HCT116 (cell line): ENCODE results near the gene CNNM4. TPM values are rescaled to one million over a fixed set of nuclear protein-coding genes. Genes with fewer than 3 reads are reported as not detected.

Experiments used
- ATAC-seq: fragments of 200-7000 bp; cut with Tn5 transposase; 2 replicates; pipeline ENCODE4 v1.9.1; 2020; ENCODE audit warnings: mild to moderate bottlenecking, moderate library complexity
- BruUV-seq: library from RNA; stranded (reverse); fragments of 400-500 nt; replicated peaks from 2 replicates; lab custom pipeline; 2021; lab: Mats Ljungman, UMichigan
- CTCF ChIA-PET: fragments of 300-600 bp; sonication (Branson Sonifier 250); formaldehyde crosslinking; loops from one replicate; lab custom pipeline; 2021; ENCODE audit warnings: antibody characterized with exemption; lab: Charles Lee
- POLR2A ChIA-PET: fragments of 300-600, 350-600 bp; sonication (Branson Sonifier 250); formaldehyde crosslinking; loops from one replicate; lab custom pipeline; 2021; ENCODE audit warnings: antibody characterized with exemption; lab: Charles Lee
- RAD21 ChIA-PET, 2 experiments: fragments of 300-600 bp; sonication (Branson Sonifier 250); formaldehyde crosslinking; loops; one replicate each; lab custom pipeline; 2023; ENCODE audit warnings: low total read pairs in 2 of 2; ENCODE audit not compliant: uncharacterized antibody in 2 of 2, unreplicated experiment in 2 of 2, low non-redundant PET in 1 of 2; lab: Charles Lee
- DNase-seq: peaks from one replicate; pipeline ENCODE4 v3.0.0-alpha.2; 2010; ENCODE audit warnings: low read depth, low spot score
- H2AFZ ChIP-seq: fragments of 200-600 bp; shearing (Covaris generic), sonication (generic); 2 replicates; pipeline ENCODE4 v1.6.1; 2017; ENCODE audit warnings: low read depth, mixed run types, mixed read lengths, antibody characterized with exemption, low read length; ENCODE audit not compliant: poor library complexity, severe bottlenecking
- H3K27ac ChIP-seq: 2 replicates; pipeline ENCODE4 v1.5.1; 2012; ENCODE audit warnings: low read depth, low read length
- H3K27me3 ChIP-seq: fragments of 200-600 bp; sonication (generic); 2 replicates; pipeline ENCODE4 v1.6.1; 2016; ENCODE audit warnings: mixed run types, low read length, mixed read lengths; ENCODE audit not compliant: insufficient read depth
- H3K36me3 ChIP-seq, 2 experiments: fragments of 200-500 bp in 1 of 2; fragments of 200-600 bp in 1 of 2; sonication (Bioruptor generic) in 1 of 2; sonication (generic) in 1 of 2; 2 replicates each; pipeline versions ENCODE4 v1.5.1 to v1.6.1; 2014 to 2016; ENCODE audit warnings: low read length in 2 of 2, inconsistent platforms in 1 of 2, mixed read lengths in 1 of 2, mixed run types in 1 of 2; ENCODE audit not compliant: insufficient read depth in 2 of 2, control insufficient read depth in 1 of 2
- H3K4me1 ChIP-seq, 2 experiments: fragments of 200-600 bp in 1 of 2; sonication (generic) in 1 of 2; 2 replicates each; pipeline versions ENCODE4 v1.5.1 to v1.6.1; 2012 to 2017; ENCODE audit warnings: low read length in 2 of 2, inconsistent platforms in 1 of 2, mild to moderate bottlenecking in 1 of 2, mixed read lengths in 1 of 2, mixed run types in 1 of 2, moderate library complexity in 1 of 2; ENCODE audit not compliant: insufficient read depth in 2 of 2, control insufficient read depth in 1 of 2
- H3K4me2 ChIP-seq: fragments of 200-600 bp; sonication (generic); 2 replicates; pipeline ENCODE4 v1.6.1; 2017; ENCODE audit warnings: mixed run types, low read length, mixed read lengths
- H3K4me3 ChIP-seq, 2 experiments: fragments of 200-600 bp in 1 of 2; sonication (generic) in 1 of 2; replicated peaks in 1 of 2; 2 replicates each; pipeline ENCODE4 v1.5.1; 2011 to 2016; ENCODE audit warnings: low read length in 2 of 2, control low read depth in 1 of 2, low read depth in 1 of 2, mild to moderate bottlenecking in 1 of 2, mixed read lengths in 1 of 2, mixed run types in 1 of 2
- H3K79me2 ChIP-seq: fragments of 200-600 bp; sonication (generic); 2 replicates; pipeline ENCODE4 v1.6.1; 2017; ENCODE audit warnings: mild to moderate bottlenecking, mixed run types, low read length, moderate library complexity, mixed read lengths; ENCODE audit not compliant: insufficient read depth
- H3K9ac ChIP-seq: fragments of 200-600 bp; sonication (generic); 2 replicates; pipeline ENCODE4 v1.6.1; 2016; ENCODE audit warnings: low read length, mixed read lengths
- H3K9me2 ChIP-seq: fragments of 200-600 bp; sonication (generic), shearing (Covaris generic); 2 replicates; pipeline ENCODE4 v1.6.1; 2017; ENCODE audit warnings: mixed run types, mild to moderate bottlenecking, moderate library complexity; ENCODE audit not compliant: insufficient read depth
- H3K9me3 ChIP-seq, 2 experiments: fragments of 200-500 bp in 1 of 2; fragments of 200-600 bp in 1 of 2; sonication (Bioruptor generic) in 1 of 2; sonication (generic) in 1 of 2; 2 replicates each; pipeline ENCODE4 v1.6.1; 2014 to 2017; ENCODE audit warnings: low read length in 2 of 2, mixed read lengths in 2 of 2, inconsistent platforms in 1 of 2, low read depth in 1 of 2, mild to moderate bottlenecking in 1 of 2, mixed run types in 1 of 2, moderate library complexity in 1 of 2; ENCODE audit not compliant: control insufficient read depth in 1 of 2, insufficient read depth in 1 of 2
- H4K20me1 ChIP-seq: fragments of 200-600 bp; sonication (generic), shearing (Covaris generic); 2 replicates; pipeline ENCODE4 v1.6.1; 2017; ENCODE audit warnings: mixed run types, mild to moderate bottlenecking, moderate library complexity; ENCODE audit not compliant: insufficient read depth
- CBX3 ChIP-seq: IDR thresholded peaks from 2 replicates; pipeline ENCODE4 v1.6.1; 2012; ENCODE audit warnings: low read depth
- CEBPB ChIP-seq: IDR thresholded peaks from 2 replicates; pipeline ENCODE4 v1.6.1; 2012; ENCODE audit warnings: low read depth
- ELF1 ChIP-seq: IDR thresholded peaks from 2 replicates; pipeline ENCODE4 v1.6.1; 2012; ENCODE audit warnings: low read depth, borderline replicate concordance
- FOSL1 ChIP-seq: IDR thresholded peaks from 2 replicates; pipeline ENCODE4 v1.6.1; 2012; ENCODE audit warnings: low read depth
- JUND ChIP-seq: IDR thresholded peaks from 2 replicates; pipeline ENCODE4 v1.6.1; 2012
- POLR2A ChIP-seq: IDR thresholded peaks from 2 replicates; pipeline ENCODE4 v1.7.0; 2011; ENCODE audit warnings: borderline replicate concordance; ENCODE audit not compliant: insufficient read depth, insufficient read length; ENCODE audit errors: extremely low read depth
- POLR2AphosphoS5 ChIP-seq: IDR thresholded peaks from 2 replicates; pipeline ENCODE4 v1.6.1; 2011; ENCODE audit warnings: mild to moderate bottlenecking, low read depth, low read length, moderate library complexity
- SIN3A ChIP-seq: IDR thresholded peaks from 2 replicates; pipeline ENCODE4 v1.6.1; 2012; ENCODE audit warnings: low read depth
- SP1 ChIP-seq: IDR thresholded peaks from 2 replicates; pipeline ENCODE4 v1.6.1; 2012; ENCODE audit warnings: low read depth
- SRF ChIP-seq: IDR thresholded peaks from 2 replicates; pipeline ENCODE4 v1.6.1; 2012; ENCODE audit warnings: low read depth
- TCF7L2 ChIP-seq: IDR thresholded peaks from 2 replicates; pipeline ENCODE4 v1.7.0; 2011; ENCODE audit warnings: borderline replicate concordance, inconsistent platforms; ENCODE audit not compliant: insufficient read depth, insufficient read length; ENCODE audit errors: extremely low read depth
- YY1 ChIP-seq: IDR thresholded peaks from 2 replicates; pipeline ENCODE4 v1.6.1; 2011; ENCODE audit warnings: low read length, low read depth, moderate library complexity, mild to moderate bottlenecking; ENCODE audit not compliant: insufficient replicate concordance; ENCODE audit errors: extremely low read depth
- ZFX ChIP-seq: fragments of 450-650 bp; IDR thresholded peaks from 2 replicates; pipeline ENCODE4 v1.6.1; 2017
- intact Hi-C: fragments of 100-400 bp; cut with micrococcal nuclease; formaldehyde crosslinking; loops from 2 replicates; pipeline ENCODE4 v1.10.0; 2022
- total RNA-seq: library from RNA; stranded (reverse); gene quantifications from one replicate; pipeline ENCODE4 v1.2.1, GENCODE V29; 2021; ENCODE audit not compliant: unreplicated experiment
- TF ChIP-seq, protein P1 (sequence below): IDR thresholded peaks from 2 replicates; pipeline ENCODE4 v1.6.1; 2012; ENCODE audit warnings: low read depth
- TF ChIP-seq, protein P2 (sequence below): IDR thresholded peaks from 2 replicates; pipeline ENCODE4 v1.6.1; 2012
- TF ChIP-seq, protein P3 (sequence below): IDR thresholded peaks from 2 replicates; pipeline ENCODE4 v1.6.1; 2011; ENCODE audit warnings: mild to moderate bottlenecking, low read length, moderate library complexity; ENCODE audit not compliant: insufficient replicate concordance; ENCODE audit errors: extremely low read depth
- TF ChIP-seq, protein P4 (sequence below): IDR thresholded peaks from 2 replicates; pipeline ENCODE4 v1.6.1; 2012

The CNNM4 gene
- total RNA-seq, 1 experiment from 2014 or later, result 7.9 TPM

DNA sequence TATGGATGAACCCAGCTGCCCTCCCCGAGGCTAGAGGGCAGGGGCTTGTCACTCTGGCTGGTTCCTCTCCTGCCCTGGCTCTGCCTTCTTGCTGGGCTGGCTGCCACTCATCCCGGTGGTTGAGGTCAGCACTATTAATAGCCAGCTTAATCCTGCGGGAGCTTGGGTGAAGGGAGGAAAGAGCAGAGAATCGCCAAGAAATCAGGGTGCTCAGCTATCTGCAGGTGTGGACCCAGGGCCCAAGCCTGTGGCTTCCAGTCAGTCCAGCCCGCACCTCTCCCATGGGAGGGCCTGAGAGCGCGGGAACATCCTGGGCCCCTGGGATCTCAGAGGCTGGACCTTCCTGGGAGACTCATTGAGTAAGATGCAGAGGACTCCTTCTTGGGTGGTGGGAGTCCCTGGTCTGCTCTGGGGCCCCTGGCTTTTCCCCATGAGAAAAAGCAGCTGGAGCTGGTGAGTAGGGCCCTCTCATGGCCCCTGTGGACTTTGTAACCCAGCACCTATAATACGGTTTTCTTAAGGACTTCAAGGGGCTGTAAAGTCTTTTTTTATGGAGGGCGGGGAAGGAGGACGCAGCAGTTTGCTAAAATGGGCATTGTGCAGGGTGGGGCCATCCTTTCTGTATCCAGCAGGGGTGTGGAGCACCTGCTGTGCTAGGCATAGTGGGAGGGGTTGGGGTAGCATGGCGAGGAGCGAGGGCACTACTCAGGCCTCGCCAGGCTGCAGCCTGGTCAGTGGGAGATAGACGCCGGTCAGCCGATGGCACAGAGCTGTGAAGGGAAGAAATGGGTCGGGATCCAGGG, 27.9 kb downstream of the CNNM4 start:
- DNase-seq, result no peak
- Histone ChIP-seq H4K20me1 (no peaks in the 10 kb centered on the region), H3K36me3 (no peaks in the 10 kb centered on the region), H3K27ac (peak overlapping the region; percentile 36; the same call in 1 of the 2 replicates), H3K27me3 (no peaks in the 10 kb centered on the region), H3K9me3 (no peaks in the 10 kb centered on the region), H3K9ac (peak overlapping the region; percentile 36), H3K4me2 (peak overlapping the region; percentile 62)
- BruUV-seq, result no TSS peak
- intact Hi-C loops, result no loop called here
- ChIA-PET RAD21 (no interaction called here), CTCF (no interaction called here)
- TF ChIP-seq, protein P1, sequence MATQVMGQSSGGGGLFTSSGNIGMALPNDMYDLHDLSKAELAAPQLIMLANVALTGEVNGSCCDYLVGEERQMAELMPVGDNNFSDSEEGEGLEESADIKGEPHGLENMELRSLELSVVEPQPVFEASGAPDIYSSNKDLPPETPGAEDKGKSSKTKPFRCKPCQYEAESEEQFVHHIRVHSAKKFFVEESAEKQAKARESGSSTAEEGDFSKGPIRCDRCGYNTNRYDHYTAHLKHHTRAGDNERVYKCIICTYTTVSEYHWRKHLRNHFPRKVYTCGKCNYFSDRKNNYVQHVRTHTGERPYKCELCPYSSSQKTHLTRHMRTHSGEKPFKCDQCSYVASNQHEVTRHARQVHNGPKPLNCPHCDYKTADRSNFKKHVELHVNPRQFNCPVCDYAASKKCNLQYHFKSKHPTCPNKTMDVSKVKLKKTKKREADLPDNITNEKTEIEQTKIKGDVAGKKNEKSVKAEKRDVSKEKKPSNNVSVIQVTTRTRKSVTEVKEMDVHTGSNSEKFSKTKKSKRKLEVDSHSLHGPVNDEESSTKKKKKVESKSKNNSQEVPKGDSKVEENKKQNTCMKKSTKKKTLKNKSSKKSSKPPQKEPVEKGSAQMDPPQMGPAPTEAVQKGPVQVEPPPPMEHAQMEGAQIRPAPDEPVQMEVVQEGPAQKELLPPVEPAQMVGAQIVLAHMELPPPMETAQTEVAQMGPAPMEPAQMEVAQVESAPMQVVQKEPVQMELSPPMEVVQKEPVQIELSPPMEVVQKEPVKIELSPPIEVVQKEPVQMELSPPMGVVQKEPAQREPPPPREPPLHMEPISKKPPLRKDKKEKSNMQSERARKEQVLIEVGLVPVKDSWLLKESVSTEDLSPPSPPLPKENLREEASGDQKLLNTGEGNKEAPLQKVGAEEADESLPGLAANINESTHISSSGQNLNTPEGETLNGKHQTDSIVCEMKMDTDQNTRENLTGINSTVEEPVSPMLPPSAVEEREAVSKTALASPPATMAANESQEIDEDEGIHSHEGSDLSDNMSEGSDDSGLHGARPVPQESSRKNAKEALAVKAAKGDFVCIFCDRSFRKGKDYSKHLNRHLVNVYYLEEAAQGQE, result no peak
- no peak for TF ChIP-seq CEBPB
- TF ChIP-seq TCF7L2, result no peak
- TF ChIP-seq SP1, result no peak
- TF ChIP-seq, protein P2, sequence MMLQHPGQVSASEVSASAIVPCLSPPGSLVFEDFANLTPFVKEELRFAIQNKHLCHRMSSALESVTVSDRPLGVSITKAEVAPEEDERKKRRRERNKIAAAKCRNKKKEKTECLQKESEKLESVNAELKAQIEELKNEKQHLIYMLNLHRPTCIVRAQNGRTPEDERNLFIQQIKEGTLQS, result no peak
- no peak for TF ChIP-seq SRF
- TF ChIP-seq ZFX, result no peak
- TF ChIP-seq YY1, result no peak
- TF ChIP-seq CBX3, result no peak
- TF ChIP-seq POLR2AphosphoS5, result no peak
- no peak for TF ChIP-seq JUND
- no peak for TF ChIP-seq POLR2A
- no peak for TF ChIP-seq FOSL1
- TF ChIP-seq, protein P3, sequence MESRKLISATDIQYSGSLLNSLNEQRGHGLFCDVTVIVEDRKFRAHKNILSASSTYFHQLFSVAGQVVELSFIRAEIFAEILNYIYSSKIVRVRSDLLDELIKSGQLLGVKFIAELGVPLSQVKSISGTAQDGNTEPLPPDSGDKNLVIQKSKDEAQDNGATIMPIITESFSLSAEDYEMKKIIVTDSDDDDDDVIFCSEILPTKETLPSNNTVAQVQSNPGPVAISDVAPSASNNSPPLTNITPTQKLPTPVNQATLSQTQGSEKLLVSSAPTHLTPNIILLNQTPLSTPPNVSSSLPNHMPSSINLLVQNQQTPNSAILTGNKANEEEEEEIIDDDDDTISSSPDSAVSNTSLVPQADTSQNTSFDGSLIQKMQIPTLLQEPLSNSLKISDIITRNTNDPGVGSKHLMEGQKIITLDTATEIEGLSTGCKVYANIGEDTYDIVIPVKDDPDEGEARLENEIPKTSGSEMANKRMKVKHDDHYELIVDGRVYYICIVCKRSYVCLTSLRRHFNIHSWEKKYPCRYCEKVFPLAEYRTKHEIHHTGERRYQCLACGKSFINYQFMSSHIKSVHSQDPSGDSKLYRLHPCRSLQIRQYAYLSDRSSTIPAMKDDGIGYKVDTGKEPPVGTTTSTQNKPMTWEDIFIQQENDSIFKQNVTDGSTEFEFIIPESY, result no peak
- TF ChIP-seq ELF1, result no peak
- TF ChIP-seq SIN3A, result no peak
- TF ChIP-seq, protein P4, sequence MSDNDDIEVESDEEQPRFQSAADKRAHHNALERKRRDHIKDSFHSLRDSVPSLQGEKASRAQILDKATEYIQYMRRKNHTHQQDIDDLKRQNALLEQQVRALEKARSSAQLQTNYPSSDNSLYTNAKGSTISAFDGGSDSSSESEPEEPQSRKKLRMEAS, result no peak
- TF ChIP-seq, all 23 proteins: peak for 0
- Histone ChIP-seq H2AFZ (no peak overlapping the region), H3K79me2 (peaks cover 5% of the 10 kb centered on the region; the same call in 1 of the 2 replicates), H3K4me3 (no peak overlapping the region), H3K4me1 (peaks cover 32 to 39% of the 10 kb centered on the region in 2 experiments), H3K9me2 (no peaks in the 10 kb centered on the region)
- POLR2A ChIA-PET, result no interaction called here
- peak; percentile 41 for ATAC-seq
